Progenitor cell of endocrine pancreas (in vitro differentiated cells): ENCODE measurements around the gene DPP4. TPM values are rescaled to one million over a fixed set of nuclear protein-coding genes. Genes with fewer than 3 reads are reported as not detected.

Experiments used
- DNase-seq: peaks from one replicate; pipeline ENCODE4 v3.0.0; 2021; ENCODE audit warnings: low spot score; ENCODE audit not compliant: unreplicated experiment
- H3K27ac Mint-ChIP-seq: 2 replicates; pipeline ENCODE4 v1.8.0; 2021; ENCODE audit warnings: mild to moderate bottlenecking, moderate library complexity, mixed read lengths
- H3K27me3 Mint-ChIP-seq: 2 replicates; pipeline ENCODE4 v1.8.0; 2021; ENCODE audit warnings: mixed read lengths
- H3K36me3 Mint-ChIP-seq: 2 replicates; pipeline ENCODE4 v1.8.0; 2022; ENCODE audit warnings: mixed read lengths; ENCODE audit not compliant: insufficient read depth
- H3K4me1 Mint-ChIP-seq: 2 replicates; pipeline ENCODE4 v1.8.0; 2021; ENCODE audit warnings: low read depth, mixed read lengths
- H3K4me3 Mint-ChIP-seq: 2 replicates; pipeline ENCODE4 v1.8.0; 2021; ENCODE audit warnings: low read depth, mild to moderate bottlenecking, moderate library complexity, mixed read lengths
- H3K9me3 Mint-ChIP-seq: 2 replicates; pipeline ENCODE4 v1.8.0; 2021; ENCODE audit warnings: low read depth, mixed read lengths
- CTCF ChIP-seq: fragments of 200-600 bp; sonication (generic); IDR thresholded peaks from one replicate; pipeline ENCODE4 v1.5.0; 2021; ENCODE audit warnings: antibody characterized with exemption, mild to moderate bottlenecking; ENCODE audit not compliant: unreplicated experiment
- total RNA-seq: library from RNA; stranded (reverse); gene quantifications from 2 replicates; pipeline ENCODE4 v1.2.1, GENCODE V29; 2021

Gene DPP4
- total RNA-seq, 1 donor from 2014 or later = 3.2 TPM

DNA sequence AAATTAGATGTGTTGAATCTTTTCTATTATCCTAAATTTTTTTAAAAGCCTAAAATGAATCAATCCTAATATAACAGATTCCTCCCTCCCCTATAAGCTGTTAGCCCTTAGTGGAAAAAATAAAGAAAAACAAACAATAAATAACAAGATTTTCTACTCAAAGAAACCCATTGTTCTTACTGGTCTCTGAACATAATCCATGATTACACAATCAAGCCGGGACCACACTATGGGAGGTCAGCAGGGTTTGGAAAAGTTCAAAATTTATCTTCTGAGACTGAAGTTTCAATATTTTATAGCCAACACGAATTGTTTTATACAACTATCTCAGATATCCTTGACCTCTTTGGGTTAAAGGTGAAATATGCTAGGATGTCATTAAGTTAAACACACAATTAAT, 57.9 kb downstream of the DPP4 start:
- Mint-ChIP-seq H3K9me3 (no peaks in the 10 kb centered on the region), H3K4me3 (no peak overlapping the region), H3K27me3 (peaks cover 6% of the 10 kb centered on the region), H3K4me1 (no peaks in the 10 kb centered on the region), H3K27ac (no peak overlapping the region), H3K36me3 (no peaks in the 10 kb centered on the region)
- no peak for TF ChIP-seq CTCF
- no peak for DNase-seq

- no peaks in the 10 kb centered on the region for H3K36me3 Mint-ChIP-seq
These were observed 59.3 kb downstream of the DPP4 start for GRCh38 chr2:162014751-162015150.

GRCh38 chr2:162013514-162014475, 60.2 kb downstream of the DPP4 start:
- TF ChIP-seq CTCF = no peak
- no peak for DNase-seq
- Mint-ChIP-seq H3K9me3 (no peaks in the 10 kb centered on the region), H3K4me3 (no peak overlapping the region), H3K27me3 (peaks cover 6% of the 10 kb centered on the region), H3K4me1 (no peaks in the 10 kb centered on the region), H3K27ac (no peak overlapping the region), H3K36me3 (no peaks in the 10 kb centered on the region)

More at GRCh38 chr2:162014751-162015150, 59.3 kb downstream of the DPP4 start:
- TF ChIP-seq CTCF = no peak
- no peaks in the 10 kb centered on the region for H3K4me1 Mint-ChIP-seq
- H3K9me3 Mint-ChIP-seq = no peaks in the 10 kb centered on the region
- no peak overlapping the region for H3K4me3 Mint-ChIP-seq
- peaks cover 6% of the 10 kb centered on the region for H3K27me3 Mint-ChIP-seq
- DNase-seq = no peak
- H3K27ac Mint-ChIP-seq = no peak overlapping the region

DNA sequence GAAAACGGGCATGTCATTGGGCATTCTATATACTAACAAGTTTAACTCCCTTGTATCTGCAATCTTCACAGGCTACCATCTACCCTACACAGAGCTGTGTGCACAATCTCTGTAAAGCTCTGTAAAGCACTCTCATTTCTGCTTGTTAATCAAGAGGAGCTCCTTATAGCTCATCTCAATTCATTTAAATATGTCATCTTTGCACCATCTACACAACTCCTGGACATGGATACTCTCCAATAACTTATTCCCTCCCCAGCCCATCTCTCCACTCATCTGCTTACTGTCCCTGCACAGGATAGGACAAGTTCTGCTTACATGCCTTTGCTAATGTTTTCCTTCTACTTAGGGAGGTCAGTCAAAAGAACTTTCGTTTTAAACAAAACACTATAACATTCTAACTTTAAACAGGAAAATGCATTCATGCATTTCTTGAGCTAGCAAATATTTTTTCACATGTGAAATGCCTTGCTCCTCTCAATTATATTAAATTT, 61.4 kb downstream of the DPP4 start:
- no peak for DNase-seq
- TF ChIP-seq CTCF = no peak
- Mint-ChIP-seq H3K27ac (no peak overlapping the region), H3K27me3 (peaks cover 6% of the 10 kb centered on the region), H3K4me3 (no peak overlapping the region), H3K36me3 (no peaks in the 10 kb centered on the region), H3K9me3 (no peaks in the 10 kb centered on the region), H3K4me1 (no peaks in the 10 kb centered on the region)

DNA sequence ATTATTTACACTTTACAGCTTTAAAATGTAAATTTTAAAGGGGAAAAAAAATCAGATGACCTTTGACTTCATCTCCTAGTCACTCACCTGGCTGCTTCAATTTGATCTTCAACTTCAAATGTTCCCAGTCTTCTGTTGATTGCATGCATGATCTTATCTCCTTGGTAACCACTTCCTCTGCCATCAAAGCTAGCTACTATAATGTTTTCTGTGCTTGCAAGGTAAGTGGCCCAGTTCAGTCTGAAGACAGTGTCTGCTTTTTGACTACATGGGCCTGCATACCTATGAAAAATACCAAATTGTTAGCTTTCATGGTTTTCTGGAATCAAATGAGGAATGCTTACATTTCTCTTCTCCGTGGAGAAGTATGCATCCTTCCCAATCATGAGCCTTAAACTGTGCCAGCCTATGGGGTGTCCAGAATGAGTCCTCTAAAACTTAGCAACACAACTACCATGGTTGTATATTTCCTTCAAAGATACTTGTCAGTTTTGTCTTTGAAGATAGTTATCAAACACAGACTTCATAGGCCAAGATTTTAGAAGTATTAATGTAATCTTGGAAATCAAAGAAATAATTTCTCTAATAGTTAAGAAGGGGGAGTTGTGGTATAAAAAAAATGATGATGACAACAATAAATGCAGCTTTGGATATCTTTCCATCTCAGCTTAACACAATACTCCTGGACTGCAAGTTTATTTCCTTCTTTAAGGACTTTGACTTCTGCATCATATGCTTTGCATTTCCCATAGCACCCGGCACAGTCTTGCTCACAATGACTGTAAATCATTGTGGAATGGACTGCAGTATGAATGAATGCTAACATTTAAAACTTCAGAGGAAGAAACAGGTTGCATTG, 62.1 kb downstream of the DPP4 start:
- Mint-ChIP-seq H3K9me3 (no peaks in the 10 kb centered on the region), H3K36me3 (no peaks in the 10 kb centered on the region), H3K4me1 (no peaks in the 10 kb centered on the region), H3K27me3 (peaks cover 6% of the 10 kb centered on the region), H3K4me3 (no peak overlapping the region), H3K27ac (no peak overlapping the region)
- no peak for DNase-seq
- TF ChIP-seq CTCF = no peak
